Activated naive CD4-positive, alpha-beta T cell treated with anti-CD3 and anti-CD28 coated beads, Interleukin-2, amount 10 ng/mL, durations not matched to agents 7 days and 5 days (primary cell): ENCODE results near the gene SAFB2.

ENCODE experiments used
- CTCF ChIA-PET: fragments of 350-600 bp; sonication (Branson Sonifier 250); formaldehyde crosslinking; loops from one replicate; lab custom pipeline; 2021; ENCODE audit warnings: antibody characterized with exemption; lab: Charles Lee
- DNase-seq: peaks from one replicate; pipeline ENCODE4 v3.0.0-alpha.2; 2020
- H3K27ac Mint-ChIP-seq: one replicate; pipeline ENCODE4 v1.8.0; 2021; ENCODE audit warnings: mild to moderate bottlenecking, moderate library complexity, mixed read lengths
- H3K27me3 Mint-ChIP-seq: one replicate; pipeline ENCODE4 v1.8.0; 2021; ENCODE audit warnings: mild to moderate bottlenecking, mixed read lengths
- H3K36me3 Mint-ChIP-seq: one replicate; pipeline ENCODE4 v1.8.0; 2021; ENCODE audit warnings: mixed read lengths
- H3K4me1 Mint-ChIP-seq: one replicate; pipeline ENCODE4 v1.8.0; 2021; ENCODE audit warnings: mixed read lengths
- H3K4me3 Mint-ChIP-seq: one replicate; pipeline ENCODE4 v1.8.0; 2021; ENCODE audit warnings: mild to moderate bottlenecking, moderate library complexity, mixed read lengths
- H3K9me3 Mint-ChIP-seq: one replicate; pipeline ENCODE4 v1.8.0; 2021; ENCODE audit warnings: mixed read lengths

SAFB2 gene

DNA sequence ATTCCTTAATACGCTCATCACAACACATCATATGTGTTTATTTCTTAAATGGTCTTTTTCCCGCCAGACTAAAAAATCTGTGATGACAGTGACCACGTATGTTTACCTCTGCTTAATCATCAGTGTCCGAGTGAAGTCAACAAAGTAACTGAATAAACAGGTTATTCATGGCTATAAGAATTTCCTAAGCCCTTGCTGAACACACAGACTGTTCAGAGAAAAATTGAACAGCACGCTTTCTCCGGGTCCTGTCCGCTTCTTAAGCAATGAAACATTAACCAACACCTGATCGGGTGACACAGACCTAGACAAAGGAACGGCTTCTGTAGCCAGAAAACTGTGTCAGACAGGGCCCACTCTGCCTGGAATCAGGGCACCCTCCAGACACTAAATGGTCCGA, 14.3 kb downstream of the SAFB2 start:
- H3K27ac Mint-ChIP-seq: no peak overlapping the region
- H3K4me3 Mint-ChIP-seq: no peak overlapping the region
- H3K27me3 Mint-ChIP-seq: no peaks in the 10 kb centered on the region
- CTCF ChIA-PET: no interaction called here
- no peak for DNase-seq
- H3K4me1 Mint-ChIP-seq: no peaks in the 10 kb centered on the region
- H3K9me3 Mint-ChIP-seq: no peaks in the 10 kb centered on the region
- H3K36me3 Mint-ChIP-seq: peaks cover 69% of the 10 kb centered on the region

DNA sequence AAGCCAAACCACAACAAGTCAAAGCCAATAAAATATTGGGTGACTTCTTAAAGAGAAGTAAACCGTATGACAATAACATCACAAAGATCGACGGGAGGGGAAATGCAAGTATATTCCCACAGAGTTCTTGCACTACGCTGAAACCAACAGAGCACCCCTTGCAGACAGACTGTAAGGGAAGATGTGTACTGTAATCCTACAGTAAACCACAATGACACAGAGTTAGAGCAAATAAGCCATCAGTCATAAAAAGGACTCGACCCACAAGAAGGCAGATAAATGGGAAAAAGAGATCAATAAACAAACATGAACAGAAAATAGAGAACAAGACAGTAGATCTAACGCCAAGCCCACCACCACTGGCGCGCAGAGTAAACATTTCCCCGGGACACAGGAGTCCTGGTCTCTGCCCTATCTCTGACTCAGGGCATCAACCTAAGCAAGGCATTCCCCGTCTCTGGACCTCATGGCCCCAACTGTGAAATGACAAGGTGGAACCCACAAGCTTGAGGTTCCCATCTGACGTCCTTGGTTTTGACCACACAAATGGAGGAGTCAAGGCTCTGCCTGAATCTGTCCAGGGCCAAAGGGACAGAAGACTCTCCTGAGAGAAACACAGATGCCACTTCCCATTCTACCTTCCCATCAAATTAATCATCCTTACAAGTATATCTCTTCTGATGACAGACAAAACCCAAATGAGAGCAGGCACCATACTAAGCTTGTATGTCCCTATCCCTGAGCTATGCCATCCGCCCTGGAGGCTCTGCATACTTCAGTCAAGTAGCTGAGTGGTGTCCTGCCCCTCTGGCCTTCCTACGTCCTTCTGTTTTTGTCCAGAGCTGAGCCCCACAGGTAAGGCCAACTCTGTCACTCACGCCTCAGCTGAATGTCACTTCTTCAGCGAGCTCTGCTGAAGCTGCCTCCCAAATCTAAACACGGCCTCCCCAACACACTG, 15.0 kb downstream of the SAFB2 start:
- no peaks in the 10 kb centered on the region for H3K9me3 Mint-ChIP-seq
- no peaks in the 10 kb centered on the region for H3K27me3 Mint-ChIP-seq
- no peak overlapping the region for H3K4me3 Mint-ChIP-seq
- CTCF ChIA-PET: no interaction called here
- DNase-seq: no peak
- no peaks in the 10 kb centered on the region for H3K4me1 Mint-ChIP-seq
- no peak overlapping the region for H3K27ac Mint-ChIP-seq
- H3K36me3 Mint-ChIP-seq: peaks cover 66% of the 10 kb centered on the region

DNA sequence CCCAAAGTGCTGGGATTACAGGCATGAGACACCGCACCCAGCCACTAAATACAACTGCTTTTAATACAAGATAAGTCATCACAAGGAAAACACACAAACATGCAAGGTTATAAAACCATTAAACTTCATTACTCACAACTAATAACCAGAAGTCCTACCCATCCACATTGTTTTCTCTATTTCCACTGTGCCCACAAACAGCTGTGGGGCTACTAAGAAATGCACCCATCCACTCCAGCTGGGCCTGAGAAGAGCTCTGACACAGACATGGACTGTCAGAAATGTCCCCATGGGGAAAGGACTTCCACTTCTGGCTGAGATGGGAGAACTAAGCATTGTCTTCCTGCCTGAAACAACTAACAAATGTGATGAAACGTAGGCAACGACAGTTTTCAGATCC, 17.2 kb downstream of the SAFB2 start:
- Mint-ChIP-seq H3K4me1 (no peaks in the 10 kb centered on the region), H3K27ac (no peak overlapping the region), H3K36me3 (peaks cover 64% of the 10 kb centered on the region), H3K9me3 (no peaks in the 10 kb centered on the region), H3K4me3 (no peak overlapping the region), H3K27me3 (no peaks in the 10 kb centered on the region)
- no peak for DNase-seq
- CTCF ChIA-PET: no interaction called here

GRCh38 chr19:5603626-5604025, 18.9 kb downstream of the SAFB2 start:
- Mint-ChIP-seq H3K27ac (no peak overlapping the region), H3K4me1 (no peaks in the 10 kb centered on the region), H3K9me3 (no peaks in the 10 kb centered on the region), H3K4me3 (no peak overlapping the region), H3K36me3 (peaks cover 70% of the 10 kb centered on the region), H3K27me3 (no peaks in the 10 kb centered on the region)
- no peak for DNase-seq
- CTCF ChIA-PET: no interaction called here

GRCh38 chr19:5600797-5601196, 21.8 kb downstream of the SAFB2 start:
- Mint-ChIP-seq H3K36me3 (peaks cover 64% of the 10 kb centered on the region), H3K27ac (no peak overlapping the region), H3K9me3 (no peaks in the 10 kb centered on the region), H3K27me3 (no peaks in the 10 kb centered on the region), H3K4me1 (no peaks in the 10 kb centered on the region), H3K4me3 (no peak overlapping the region)
- CTCF ChIA-PET: no interaction called here
- no peak for DNase-seq

- no peak for DNase-seq
- Mint-ChIP-seq H3K4me1 (no peaks in the 10 kb centered on the region), H3K27ac (no peak overlapping the region), H3K9me3 (no peaks in the 10 kb centered on the region), H3K27me3 (no peaks in the 10 kb centered on the region), H3K36me3 (peaks cover 61% of the 10 kb centered on the region), H3K4me3 (no peak overlapping the region)
- CTCF ChIA-PET: interaction anchor here (0.9 kb wide), 1 partner anchor 11 kb away, joined by 3 read pairs; no protein-coding TSS in a partner anchor
Measured at GRCh38 chr19:5595745-5596144, 26.8 kb downstream of the SAFB2 start.

DNA sequence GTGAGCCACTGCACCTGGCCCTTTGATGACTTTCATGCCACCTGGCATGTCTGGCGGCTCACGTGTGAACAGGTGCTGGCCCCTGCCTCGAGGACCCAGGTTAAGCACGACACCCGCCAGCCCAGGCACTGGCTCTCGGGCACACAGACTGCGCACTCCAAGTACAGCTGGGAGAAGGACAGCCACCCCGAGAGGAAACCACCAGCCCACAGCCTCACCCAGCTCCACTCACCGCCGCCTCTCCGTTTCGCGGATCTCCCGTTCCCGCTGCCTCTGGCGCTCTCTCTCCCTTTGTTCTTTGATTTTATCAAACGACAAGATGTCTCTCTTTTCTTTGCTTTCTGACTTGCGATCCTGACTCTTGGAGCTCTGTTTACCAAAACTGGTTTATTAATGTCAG, 27.4 kb downstream of the SAFB2 start:
- no peak overlapping the region for H3K27ac Mint-ChIP-seq
- DNase-seq: no peak
- H3K4me3 Mint-ChIP-seq: no peak overlapping the region
- CTCF ChIA-PET: interaction anchor here (0.9 kb wide), 1 partner anchor 10 kb away, joined by 3 read pairs; no protein-coding TSS in a partner anchor
- H3K4me1 Mint-ChIP-seq: no peaks in the 10 kb centered on the region
- H3K9me3 Mint-ChIP-seq: no peaks in the 10 kb centered on the region
- peaks cover 58% of the 10 kb centered on the region for H3K36me3 Mint-ChIP-seq
- no peaks in the 10 kb centered on the region for H3K27me3 Mint-ChIP-seq

DNA sequence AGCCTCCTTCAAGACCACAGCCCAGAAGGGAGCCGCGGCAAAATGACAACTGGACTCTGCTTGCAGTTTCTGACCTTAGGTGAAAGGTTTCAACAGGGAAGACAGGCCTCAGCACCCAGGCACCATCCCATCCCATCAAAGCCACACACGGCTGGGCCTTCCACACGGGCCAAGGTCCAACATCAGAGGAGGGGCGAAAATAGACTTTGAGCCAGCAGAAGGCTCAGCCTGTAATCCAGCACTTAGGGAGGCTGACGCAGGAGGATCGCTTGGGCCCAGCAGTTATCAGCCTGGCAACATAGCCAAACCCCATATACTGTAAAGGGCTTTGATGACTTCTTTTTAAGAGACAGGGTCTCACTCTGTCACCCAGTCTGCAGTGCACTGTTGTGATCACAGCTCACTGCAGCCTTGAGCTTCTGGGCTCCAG, 28.0 kb downstream of the SAFB2 start:
- CTCF ChIA-PET: no interaction called here
- Mint-ChIP-seq H3K9me3 (no peaks in the 10 kb centered on the region), H3K36me3 (peaks cover 54% of the 10 kb centered on the region)

GRCh38 chr19:5593343-5594255, 29.0 kb downstream of the SAFB2 start:
- CTCF ChIA-PET: no interaction called here
- DNase-seq: no peak
- Mint-ChIP-seq H3K4me3 (no peak overlapping the region), H3K9me3 (no peaks in the 10 kb centered on the region), H3K27me3 (no peaks in the 10 kb centered on the region), H3K27ac (peak overlapping the region; percentile 59), H3K4me1 (no peaks in the 10 kb centered on the region), H3K36me3 (peaks cover 49% of the 10 kb centered on the region)

More for the DNA sequence above, 28.0 kb downstream of the SAFB2 start:
- Mint-ChIP-seq H3K27me3 (no peaks in the 10 kb centered on the region), H3K27ac (no peak overlapping the region), H3K4me3 (no peak overlapping the region), H3K4me1 (no peaks in the 10 kb centered on the region)
- DNase-seq: no peak

- no peak for DNase-seq
Measured at GRCh38 chr19:5592531-5593342, 29.8 kb downstream of the SAFB2 start.

GRCh38 chr19:5591476-5591875, 31.1 kb downstream of the SAFB2 start:
- H3K4me1 Mint-ChIP-seq: peaks cover 7% of the 10 kb centered on the region
- no peaks in the 10 kb centered on the region for H3K27me3 Mint-ChIP-seq
- no peak overlapping the region for H3K27ac Mint-ChIP-seq
- no peak overlapping the region for H3K4me3 Mint-ChIP-seq
- no peak for DNase-seq
- CTCF ChIA-PET: no interaction called here
- H3K36me3 Mint-ChIP-seq: peaks cover 56% of the 10 kb centered on the region
- H3K9me3 Mint-ChIP-seq: no peaks in the 10 kb centered on the region

More at GRCh38 chr19:5592531-5593342, 29.8 kb downstream of the SAFB2 start:
- no peak overlapping the region for H3K4me3 Mint-ChIP-seq
- H3K27ac Mint-ChIP-seq: no peak overlapping the region
- no peaks in the 10 kb centered on the region for H3K27me3 Mint-ChIP-seq
- peaks cover 4% of the 10 kb centered on the region for H3K4me1 Mint-ChIP-seq
- H3K36me3 Mint-ChIP-seq: peaks cover 55% of the 10 kb centered on the region
- no peaks in the 10 kb centered on the region for H3K9me3 Mint-ChIP-seq
- CTCF ChIA-PET: no interaction called here

GRCh38 chr19:5590865-5591154, 31.8 kb downstream of the SAFB2 start:
- Mint-ChIP-seq H3K4me3 (no peak overlapping the region), H3K4me1 (peaks cover 8% of the 10 kb centered on the region), H3K27ac (no peak overlapping the region), H3K27me3 (no peaks in the 10 kb centered on the region), H3K9me3 (no peaks in the 10 kb centered on the region), H3K36me3 (peaks cover 55% of the 10 kb centered on the region)
- CTCF ChIA-PET: no interaction called here
- DNase-seq: no peak

DNA sequence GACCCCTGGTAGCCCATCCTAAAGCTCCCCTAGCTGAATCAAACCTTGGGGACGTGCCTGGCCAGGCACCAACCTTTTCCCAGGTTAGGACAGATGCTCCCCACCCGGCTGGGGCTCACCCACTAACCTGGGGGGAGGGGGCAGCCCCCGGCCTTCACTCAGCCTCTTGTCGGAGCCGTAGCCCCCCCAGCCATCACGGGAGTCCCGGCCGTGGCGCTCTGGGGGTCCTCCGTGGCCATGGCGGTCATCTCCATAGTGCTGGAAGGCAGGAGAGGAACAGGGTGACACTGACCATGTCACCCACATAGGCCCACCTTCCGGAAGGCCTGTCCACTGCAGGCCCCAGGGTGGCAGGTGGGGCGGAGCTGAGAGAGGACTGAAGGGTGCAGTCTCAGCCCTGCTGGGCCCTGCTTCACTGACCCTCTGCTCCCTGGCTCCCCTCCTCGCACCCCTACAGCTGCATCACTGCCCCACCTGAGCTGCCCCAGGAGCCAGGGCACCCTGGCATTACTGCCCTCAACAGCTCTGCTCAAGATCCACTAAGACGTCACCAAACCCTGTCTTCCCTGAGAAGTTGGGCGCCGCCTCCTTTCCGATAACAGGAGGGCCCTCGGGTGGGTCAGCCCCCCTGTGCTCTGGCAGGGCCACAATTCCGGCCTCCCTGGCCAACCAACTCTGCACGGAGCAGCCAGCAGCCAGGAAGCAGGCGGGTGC, 32.3 kb downstream of the SAFB2 start:
- Mint-ChIP-seq H3K4me1 (peaks cover 12% of the 10 kb centered on the region), H3K27ac (no peak overlapping the region), H3K9me3 (no peaks in the 10 kb centered on the region), H3K36me3 (peaks cover 53% of the 10 kb centered on the region), H3K27me3 (no peaks in the 10 kb centered on the region), H3K4me3 (no peak overlapping the region)
- no peak for DNase-seq
- CTCF ChIA-PET: interaction anchor here (2.1 kb wide), 1 partner anchor 11 kb away, joined by 6 read pairs; no protein-coding TSS in a partner anchor
